CD4-positive, alpha-beta T cell treated with Interleukin-15 for 1 hour (primary cell): ENCODE results near the gene HSD17B14.
"Not testable (repeated sequence)": the region's sequence is repeated elsewhere in the genome, so short reads cannot be mapped to it uniquely, and the experiment has no call there.

Source experiments
- DNase-seq: peaks from one replicate; pipeline ENCODE4 v3.0.0-alpha.2; 2020

The HSD17B14 gene

DNA sequence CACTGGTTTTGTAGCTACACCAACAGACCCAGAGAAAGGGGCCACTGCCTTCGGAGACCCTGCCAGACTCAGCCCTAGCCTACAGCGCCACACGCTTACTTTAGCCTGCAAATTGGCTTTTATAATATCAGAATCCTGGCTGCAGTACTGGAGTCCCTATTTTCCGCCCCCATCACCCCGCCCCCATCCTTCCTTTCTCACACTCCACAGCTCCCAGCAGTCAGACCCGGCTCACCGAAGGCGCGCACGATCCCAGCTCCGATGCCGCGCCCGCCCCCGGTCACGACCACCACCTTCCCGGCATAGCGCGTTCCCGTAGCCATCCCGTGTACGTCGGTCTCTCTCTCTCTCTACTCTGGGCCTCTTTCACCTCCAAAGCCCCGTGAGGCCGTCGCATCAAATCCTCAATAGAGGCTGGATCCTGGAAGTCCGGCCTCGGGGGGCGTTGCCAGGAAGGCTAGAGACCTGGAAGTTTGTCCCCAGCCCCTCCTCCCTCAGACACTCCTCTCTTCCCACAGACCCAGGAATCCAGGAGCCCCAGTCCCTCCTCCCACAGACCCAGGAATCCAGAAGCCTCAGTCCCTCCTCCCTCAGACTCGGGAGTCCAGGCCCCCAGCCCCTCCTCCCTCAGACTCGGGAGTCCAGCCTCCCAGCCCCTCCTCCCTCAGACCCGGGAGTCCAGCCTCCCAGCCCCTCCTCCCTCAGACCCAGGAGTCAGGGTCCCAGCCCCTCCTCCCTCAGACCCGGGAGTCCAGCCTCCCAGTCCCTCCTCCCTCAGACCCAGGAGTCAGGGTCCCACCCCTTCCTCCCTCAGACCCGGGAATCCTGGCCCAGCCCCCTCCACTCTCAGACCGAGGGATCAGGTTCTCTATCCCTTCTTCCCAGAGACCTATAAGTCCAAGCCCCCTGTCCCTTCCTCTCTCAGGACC is at the start of gene HSD17B14:
HSD17B14 (minus strand) TSS at position 403 of the 929 bp plus-strand sequence; CDS start at position 323, 80 bp downstream.
- no peak for DNase-seq

DNA sequence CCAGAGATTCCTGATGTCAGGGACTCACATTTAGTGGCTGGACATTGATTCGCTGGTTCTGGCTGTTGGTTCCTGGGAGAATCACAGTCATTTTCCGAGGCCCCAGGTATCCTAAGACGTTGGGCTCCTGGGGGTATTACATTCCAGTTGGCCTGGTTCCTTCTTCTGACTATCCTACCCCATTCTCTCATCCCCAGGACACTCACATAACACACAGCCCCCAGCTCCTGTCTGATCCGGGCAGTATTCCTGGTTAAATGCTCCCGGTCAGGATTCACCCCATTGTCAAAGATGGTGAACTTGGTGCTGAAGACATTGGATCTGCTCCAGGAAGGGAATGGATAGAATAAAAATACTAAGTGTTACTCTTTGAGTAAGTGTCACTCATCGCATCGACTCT is 47.4 kb upstream of the HSD17B14 start:
- DNase-seq: no peak

- peak; percentile 38 for DNase-seq
These were observed 45.7 kb upstream of the HSD17B14 start for GRCh38 chr19:48881741-48882657.

GRCh38 chr19:48879696-48880095 is 43.4 kb upstream of the HSD17B14 start:
- DNase-seq: not testable (repeated sequence)

DNA sequence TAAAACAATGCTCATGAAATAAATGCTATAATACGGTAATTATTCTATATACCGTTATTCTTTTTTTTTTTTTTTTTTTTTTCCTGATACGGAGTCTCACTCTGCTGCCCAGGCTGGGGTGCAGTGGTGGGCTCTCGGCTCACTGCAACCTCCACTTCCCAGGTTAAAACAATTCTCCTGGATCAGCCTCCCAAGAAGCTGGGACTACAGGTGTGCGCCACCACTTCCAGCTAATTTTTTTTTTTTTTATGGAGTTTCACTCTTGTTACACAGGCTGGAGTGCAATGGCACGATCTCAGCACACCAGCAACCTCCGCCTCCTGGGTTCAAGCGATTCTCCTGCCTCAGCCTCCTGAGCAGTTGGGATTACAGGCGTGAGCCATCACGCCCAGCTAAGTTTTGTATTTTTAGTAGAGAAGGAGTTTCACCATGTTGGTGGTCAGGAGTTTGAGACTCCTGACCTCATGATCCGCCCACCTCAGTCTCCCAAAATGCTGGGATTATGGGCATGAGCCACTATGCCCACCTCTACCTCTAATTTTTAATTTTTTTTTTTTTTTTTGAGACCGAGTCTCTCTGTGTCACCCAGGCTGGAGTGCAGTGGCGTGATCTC is 42.8 kb upstream of the HSD17B14 start:
- DNase-seq: no peak

DNA sequence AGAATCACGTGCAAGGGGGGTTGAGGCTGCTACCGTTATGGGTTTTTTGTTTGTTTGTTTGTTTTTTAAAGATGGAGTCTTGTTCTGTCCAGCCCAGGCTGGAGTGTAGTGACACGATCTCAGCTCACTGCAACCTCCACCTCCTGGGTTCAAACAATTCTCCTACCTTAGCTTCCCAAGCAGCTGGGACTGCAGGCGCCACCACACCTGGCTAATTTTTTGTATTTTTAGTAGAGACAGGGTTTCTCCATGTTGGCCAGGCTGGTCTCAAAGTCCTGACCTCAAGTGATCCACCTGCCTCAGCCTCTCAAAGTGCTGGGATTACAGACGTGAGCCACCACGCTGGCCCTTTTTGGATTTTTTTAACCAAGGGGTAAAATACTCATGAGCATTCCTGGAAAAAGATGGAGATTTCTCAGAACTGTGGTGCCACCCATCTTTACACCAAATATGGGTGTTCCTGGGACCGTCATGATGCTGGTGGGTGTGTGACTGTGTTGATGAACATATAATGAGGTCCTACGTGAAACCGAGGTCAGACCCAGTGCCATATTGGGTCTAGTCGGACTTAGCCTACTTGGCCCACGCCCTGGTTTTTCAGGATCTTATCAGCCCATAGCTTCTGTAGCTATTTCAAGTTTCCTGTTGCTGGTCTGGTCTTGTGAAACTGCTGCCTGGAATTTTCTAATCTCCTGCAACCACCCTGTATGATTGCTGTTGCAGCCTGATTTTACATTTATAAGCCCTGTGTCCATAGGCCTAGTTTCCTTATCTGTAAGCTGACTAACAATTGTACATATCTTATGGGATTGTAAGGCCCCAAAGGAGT is 42.1 kb upstream of the HSD17B14 start:
- peak; percentile 58 for DNase-seq

- no peak for DNase-seq
These were observed 41.5 kb upstream of the HSD17B14 start for GRCh38 chr19:48877855-48878195.

- DNase-seq: peak; percentile 56
These were observed 40.0 kb upstream of the HSD17B14 start for GRCh38 chr19:48876043-48876981.

- DNase-seq: peak; percentile 61
These were observed 38.2 kb upstream of the HSD17B14 start for GRCh38 chr19:48874303-48875135.

DNA sequence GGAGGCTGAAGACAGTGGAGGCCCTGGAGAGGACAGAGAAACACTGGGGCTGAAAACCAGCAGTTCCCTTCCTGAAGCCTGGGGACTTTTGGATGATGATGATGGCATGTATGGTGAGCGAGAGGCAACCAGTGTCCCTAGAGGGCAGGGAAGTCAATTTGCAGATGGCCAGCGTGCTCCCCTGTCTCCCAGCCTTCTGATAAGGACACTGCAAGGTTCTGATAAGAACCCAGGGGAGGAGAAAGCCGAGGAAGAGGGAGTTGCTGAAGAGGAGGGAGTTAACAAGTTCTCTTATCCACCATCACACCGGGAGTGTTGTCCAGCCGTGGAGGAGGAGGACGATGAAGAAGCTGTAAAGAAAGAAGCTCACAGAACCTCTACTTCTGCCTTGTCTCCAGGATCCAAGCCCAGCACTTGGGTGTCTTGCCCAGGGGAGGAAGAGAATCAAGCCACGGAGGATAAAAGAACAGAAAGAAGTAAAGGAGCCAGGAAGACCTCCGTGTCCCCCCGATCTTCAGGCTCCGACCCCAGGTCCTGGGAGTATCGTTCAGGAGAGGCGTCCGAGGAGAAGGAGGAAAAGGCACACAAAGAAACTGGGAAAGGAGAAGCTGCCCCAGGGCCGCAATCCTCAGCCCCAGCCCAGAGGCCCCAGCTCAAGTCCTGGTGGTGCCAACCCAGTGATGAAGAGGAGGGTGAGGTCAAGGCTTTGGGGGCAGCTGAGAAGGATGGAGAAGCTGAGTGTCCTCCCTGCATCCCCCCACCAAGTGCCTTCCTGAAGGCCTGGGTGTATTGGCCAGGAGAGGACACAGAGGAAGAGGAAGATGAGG is 37.4 kb upstream of the HSD17B14 start:
- DNase-seq: peak; percentile 23

DNA sequence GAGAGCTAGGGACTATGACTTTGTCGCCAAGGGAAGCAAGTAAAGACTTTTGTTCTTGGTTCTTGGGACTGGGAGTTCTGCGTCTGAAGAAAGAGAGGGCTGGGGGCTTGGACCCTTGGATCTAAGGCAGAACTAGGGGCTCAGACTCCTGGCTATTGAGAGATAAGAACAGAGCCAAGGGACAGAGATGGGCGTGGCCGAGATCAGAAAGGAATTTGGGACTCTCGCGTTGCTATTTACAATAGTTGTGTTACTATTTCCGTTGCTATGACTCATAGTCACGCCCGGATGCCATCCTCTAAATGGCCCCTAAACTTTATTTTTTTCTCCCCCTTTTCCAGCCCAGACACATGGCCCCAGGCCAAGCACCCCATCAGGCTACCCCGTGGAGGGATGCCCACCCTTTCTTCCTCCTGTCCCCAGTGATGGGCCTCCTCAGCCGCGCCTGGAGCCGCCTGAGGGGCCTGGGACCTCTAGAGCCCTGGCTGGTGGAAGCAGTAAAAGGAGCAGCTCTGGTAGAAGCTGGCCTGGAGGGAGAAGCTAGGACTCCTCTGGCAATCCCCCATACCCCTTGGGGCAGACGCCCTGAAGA is 36.7 kb upstream of the HSD17B14 start:
- DNase-seq: peak; percentile 89

DNA sequence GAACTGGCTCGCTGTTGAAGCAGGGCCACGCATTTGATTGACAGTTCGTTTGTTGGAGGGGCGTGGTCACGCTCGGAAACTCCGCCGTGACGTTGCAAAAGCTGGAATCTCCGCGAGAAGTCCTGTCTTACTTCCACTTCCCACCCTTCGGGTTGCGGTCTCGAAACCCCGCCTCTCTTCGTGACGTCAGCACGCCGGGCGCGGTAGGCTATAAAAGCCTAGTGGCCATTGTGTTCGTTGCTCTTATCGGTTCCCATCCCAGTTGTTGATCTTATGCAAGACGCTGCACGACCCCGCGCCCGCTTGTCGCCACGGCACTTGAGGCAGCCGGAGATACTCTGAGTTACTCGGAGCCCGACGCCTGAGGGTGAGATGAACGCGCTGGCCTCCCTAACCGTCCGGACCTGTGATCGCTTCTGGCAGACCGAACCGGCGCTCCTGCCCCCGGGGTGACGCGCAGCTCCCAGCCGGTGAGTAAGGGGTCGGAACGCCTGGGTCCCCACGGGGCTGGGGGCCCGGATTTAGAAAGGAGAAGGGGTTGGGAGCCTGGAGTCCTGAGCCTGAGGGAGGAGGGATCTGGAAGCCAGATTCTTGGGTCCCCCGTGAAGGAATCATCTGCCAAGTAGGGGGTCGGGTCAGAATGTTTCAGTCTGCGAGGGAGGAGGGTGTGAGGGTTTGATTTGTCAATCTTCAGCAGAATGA is 36.0 kb upstream of the HSD17B14 start, which contains the start of gene PPP1R15A:
PPP1R15A (plus strand) TSS at position 240 of the 702 bp plus-strand sequence. CDS start 813 bp downstream, outside the sequence.
- peak; percentile 99 for DNase-seq

DNA sequence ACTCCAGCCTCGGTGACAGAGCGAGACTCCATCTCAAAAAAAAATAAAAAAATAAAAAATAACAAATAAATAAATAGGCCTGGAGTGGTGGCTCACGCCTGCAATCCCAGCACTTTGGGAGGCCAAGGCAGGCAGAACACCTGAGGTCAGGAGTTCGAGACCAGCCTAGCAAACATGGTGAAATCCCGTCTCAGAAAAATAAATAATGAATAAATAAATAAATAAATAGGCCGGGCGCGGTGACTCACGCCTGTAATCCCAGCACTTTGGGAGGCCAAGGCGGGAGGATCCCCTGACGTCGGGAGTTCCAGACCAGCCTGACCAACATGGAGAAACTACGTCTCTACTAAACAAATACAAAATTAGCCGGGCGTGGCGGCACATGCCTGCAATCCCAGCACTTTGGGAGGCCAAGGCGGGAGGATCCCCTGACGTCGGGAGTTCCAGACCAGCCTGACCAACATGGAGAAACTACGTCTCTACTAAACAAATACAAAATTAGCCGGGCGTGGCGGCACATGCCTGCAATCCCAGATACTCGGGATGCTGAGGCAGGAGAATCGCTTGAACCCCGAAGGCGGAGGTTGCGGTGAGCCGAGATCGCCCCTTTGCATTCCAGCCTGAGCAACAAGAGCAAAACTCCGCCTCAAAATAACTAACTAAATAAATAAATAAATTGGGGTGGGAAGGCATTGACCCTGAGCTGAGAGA is 35.3 kb upstream of the HSD17B14 start:
- DNase-seq: not testable (repeated sequence)

DNA sequence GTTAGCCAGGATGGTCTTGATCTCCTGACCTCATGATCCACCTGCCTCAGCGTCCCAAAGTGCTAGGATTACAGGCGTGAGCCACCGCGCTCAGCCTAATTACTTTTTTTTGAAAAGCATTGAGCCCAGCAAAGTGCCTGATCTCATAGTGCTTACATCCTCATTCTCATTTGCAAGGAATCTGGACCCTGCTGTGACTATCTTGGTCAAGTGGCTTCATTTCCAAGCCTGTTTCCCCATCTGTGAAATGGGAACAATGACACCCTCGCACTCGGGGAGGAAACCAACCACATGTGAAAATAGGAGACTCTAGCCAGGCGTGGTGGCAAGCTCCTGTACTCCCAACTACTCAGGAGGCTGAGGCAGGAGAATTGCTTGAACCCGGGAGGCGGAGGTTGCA is 33.8 kb upstream of the HSD17B14 start:
- no peak for DNase-seq

DNA sequence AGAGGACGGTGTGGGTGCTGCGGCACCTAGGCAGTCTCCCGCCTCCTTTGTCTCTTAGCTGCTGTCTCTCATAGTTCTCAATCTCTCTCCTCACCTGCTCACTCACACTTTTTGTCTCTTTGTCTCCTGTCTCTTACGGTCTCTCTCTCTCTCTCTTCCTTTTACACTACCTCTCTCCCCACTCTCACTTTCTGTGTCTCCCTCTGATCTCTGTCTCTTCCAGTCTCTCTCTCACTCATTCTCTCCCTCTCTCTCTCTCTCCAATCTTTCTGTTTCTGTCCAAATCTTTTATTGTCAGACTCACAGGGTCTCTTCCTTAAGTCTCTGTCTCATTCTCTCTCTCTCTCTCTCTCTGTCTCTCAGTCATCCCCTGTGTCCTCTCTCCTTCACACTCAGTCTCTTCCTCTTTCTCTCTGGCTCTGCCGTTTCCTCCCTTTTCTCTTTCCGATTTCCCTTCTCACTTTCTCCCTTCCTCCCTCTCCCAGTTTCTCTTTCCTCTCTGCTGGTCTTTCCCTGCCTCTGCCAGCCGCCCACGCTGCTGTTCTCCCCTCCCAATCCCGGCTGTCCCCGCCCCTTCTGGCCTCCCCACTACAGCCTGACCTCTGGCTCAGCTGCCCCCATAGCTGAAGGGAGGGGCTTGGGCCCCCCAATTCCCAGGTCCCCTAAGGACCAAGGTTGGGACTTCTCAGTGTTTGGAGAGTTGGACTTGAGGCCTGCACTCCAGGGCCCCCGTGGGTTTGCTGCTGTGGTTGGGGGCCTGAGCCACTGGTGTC is 32.0 kb upstream of the HSD17B14 start, which contains the start of gene PLEKHA4:
PLEKHA4 (minus strand) TSS at position 504 of the 773 bp plus-strand sequence. CDS start 997 bp downstream, outside the sequence.
- DNase-seq: no peak

DNA sequence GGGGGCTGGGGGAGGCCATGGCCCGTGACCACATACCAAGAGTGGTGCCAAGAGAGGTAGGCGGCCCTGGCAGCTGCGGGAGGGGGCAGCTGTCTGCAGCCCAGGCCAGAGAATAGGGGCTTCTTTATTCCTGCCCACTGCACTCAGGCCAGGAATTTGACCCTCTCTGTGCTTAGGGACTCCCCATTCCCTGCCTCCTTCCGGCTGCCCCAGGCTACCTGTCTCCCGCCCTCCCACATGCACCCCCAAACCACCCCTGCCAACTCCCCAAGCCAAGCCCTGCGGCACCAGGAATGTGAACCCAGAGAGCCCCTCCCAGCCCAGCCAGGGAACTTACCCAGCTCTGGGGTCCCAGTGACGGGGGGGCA is 31.4 kb upstream of the HSD17B14 start:
- DNase-seq: no peak
